Gastrocnemius medialis (tissue), 4 donors: Measurements from ENCODE around the gene TKTL2. TPM values are rescaled to one million over a fixed set of nuclear protein-coding genes. Genes with fewer than 3 reads are reported as not detected.

Source experiments
- ATAC-seq, 2 donors: fragments of 150-250 bp; one replicate each; pipeline ENCODE4 v1.9.1; 2016
- DNase-seq, 2 donors: peaks; one replicate each; pipeline ENCODE4 v3.0.0-alpha.2; 2019
- H3K27ac ChIP-seq, 4 donors: fragments of 200-600 bp; sonication (generic); 1 replicate in 1 of 4; 2 replicates in 3 of 4; pipeline ENCODE4 v1.5.1; 2016 to 2018; ENCODE audit warnings: mild to moderate bottlenecking in 2 of 4, moderate library complexity in 1 of 4
- H3K27me3 ChIP-seq, 3 donors: fragments of 200-600 bp; sonication (generic) in 2 of 3; 1 replicate in 1 of 3; 2 replicates in 2 of 3; pipeline versions ENCODE4 v1.5.1 to v1.6.0; 2016 to 2019; ENCODE audit warnings: mild to moderate bottlenecking in 1 of 3, moderate library complexity in 1 of 3
- H3K36me3 ChIP-seq, 2 donors: fragments of 200-600 bp; sonication (generic) in 1 of 2; one replicate each; pipeline ENCODE4 v1.5.1; 2017 to 2018
- H3K4me1 ChIP-seq, 2 donors: fragments of 200-600 bp; sonication (generic) in 1 of 2; one replicate each; pipeline ENCODE4 v1.5.1; 2016 to 2017; ENCODE audit warnings: mild to moderate bottlenecking in 2 of 2
- H3K4me3 ChIP-seq, 4 donors: fragments of 200-600 bp; sonication (generic) in 3 of 4; 1 replicate in 1 of 4; 2 replicates in 3 of 4; pipeline ENCODE4 v1.5.1; 2016 to 2019; ENCODE audit warnings: mild to moderate bottlenecking in 2 of 4
- H3K9me3 ChIP-seq, 3 donors: fragments of 200-600 bp; sonication (generic) in 2 of 3; 1 replicate in 1 of 3; 2 replicates in 2 of 3; pipeline ENCODE4 v1.5.1; 2016 to 2019
- POLR2A ChIP-seq, 2 donors: fragments of 450-650 bp; IDR thresholded peaks; one replicate each; pipeline ENCODE4 v1.6.1; 2017; ENCODE audit warnings: antibody characterized with exemption in 2 of 2, mild to moderate bottlenecking in 2 of 2, moderate library complexity in 2 of 2
- in situ Hi-C, 4 donors: fragments of 200-750 bp; cut with MboI; loops; one replicate each; pipeline versions ENCODE4 v1.15.0 to v1.8.0; 2017; ENCODE audit warnings: low sequenced_read_pairs in 4 of 4
- intact Hi-C: fragments of 100-400 bp; cut with DNase I; formaldehyde crosslinking; loops from one replicate; pipeline ENCODE4 v1.15.1; 2023; ENCODE audit warnings: low total_unique reads
- total RNA-seq, 4 donors: library from RNA; depleted of rRNA; stranded (reverse); fragments of >200 nt; gene quantifications; one replicate each; pipeline versions ENCODE4 v1.1.0 to v1.2.3, GENCODE V29; 2016
- TF ChIP-seq, protein P1 (sequence below), 5 experiments: fragments of 450-650 bp in 3 of 5; fragments of 200-600 bp in 2 of 5; sonication (generic) in 2 of 5; IDR thresholded peaks in 4 of 5; conservative IDR thresholded peaks in 1 of 5; 1 replicate in 4 of 5; 2 replicates in 1 of 5; pipeline ENCODE4 v1.5.1; 2016 to 2019; ENCODE audit warnings: antibody characterized with exemption in 5 of 5, mild to moderate bottlenecking in 3 of 5, moderate library complexity in 3 of 5

Gene TKTL2, protein sequence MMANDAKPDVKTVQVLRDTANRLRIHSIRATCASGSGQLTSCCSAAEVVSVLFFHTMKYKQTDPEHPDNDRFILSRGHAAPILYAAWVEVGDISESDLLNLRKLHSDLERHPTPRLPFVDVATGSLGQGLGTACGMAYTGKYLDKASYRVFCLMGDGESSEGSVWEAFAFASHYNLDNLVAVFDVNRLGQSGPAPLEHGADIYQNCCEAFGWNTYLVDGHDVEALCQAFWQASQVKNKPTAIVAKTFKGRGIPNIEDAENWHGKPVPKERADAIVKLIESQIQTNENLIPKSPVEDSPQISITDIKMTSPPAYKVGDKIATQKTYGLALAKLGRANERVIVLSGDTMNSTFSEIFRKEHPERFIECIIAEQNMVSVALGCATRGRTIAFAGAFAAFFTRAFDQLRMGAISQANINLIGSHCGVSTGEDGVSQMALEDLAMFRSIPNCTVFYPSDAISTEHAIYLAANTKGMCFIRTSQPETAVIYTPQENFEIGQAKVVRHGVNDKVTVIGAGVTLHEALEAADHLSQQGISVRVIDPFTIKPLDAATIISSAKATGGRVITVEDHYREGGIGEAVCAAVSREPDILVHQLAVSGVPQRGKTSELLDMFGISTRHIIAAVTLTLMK
- not detected for total RNA-seq

DNA sequence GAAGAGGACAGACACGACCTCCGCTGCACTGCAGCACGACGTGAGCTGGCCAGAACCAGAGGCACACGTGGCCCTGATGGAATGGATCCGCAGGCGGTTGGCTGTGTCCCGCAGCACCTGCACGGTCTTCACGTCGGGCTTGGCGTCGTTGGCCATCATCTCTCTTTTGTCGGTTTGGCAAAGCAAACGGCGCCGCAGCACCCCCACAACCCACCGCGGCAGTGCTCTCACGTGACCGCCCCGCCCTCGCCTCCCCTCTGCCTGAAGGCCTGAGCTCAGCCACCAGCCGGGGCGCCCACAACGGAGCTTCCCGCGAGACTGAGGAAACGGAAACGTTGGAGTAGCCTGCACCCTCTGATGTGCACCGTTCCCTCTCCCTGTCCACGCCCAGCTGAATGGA is at the start of gene TKTL2:
TKTL2 (minus strand) TSS at position 179 of the 400 bp plus-strand sequence; CDS start at position 159, 20 bp downstream.
- DNase-seq = no peak
- H3K27me3 ChIP-seq = no peaks in the 10 kb centered on the region

DNA sequence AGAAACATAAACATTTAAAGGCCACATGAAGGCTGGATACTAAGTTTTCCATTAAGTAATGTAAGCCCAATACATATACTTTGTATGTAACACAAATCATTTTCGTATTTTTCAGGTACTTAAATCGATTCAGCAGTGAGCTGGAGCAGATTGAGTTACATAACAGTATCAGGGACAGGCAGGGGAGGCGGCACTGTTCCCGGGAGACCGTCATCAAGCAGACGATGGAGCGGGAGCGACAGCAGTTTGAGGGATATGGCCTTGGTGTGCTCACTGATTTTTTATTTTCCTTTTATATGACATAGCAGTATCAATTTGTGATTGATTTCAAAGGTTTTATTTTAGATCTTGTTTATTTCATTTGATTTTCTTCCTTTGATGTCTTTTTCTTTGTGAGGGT is 41.6 kb upstream of the TKTL2 start:
- H3K4me3 ChIP-seq = no peak overlapping the region
- no peak for TF ChIP-seq POLR2A (IDR thresholded peaks at IDR 0.05)
- TF ChIP-seq, protein P1, sequence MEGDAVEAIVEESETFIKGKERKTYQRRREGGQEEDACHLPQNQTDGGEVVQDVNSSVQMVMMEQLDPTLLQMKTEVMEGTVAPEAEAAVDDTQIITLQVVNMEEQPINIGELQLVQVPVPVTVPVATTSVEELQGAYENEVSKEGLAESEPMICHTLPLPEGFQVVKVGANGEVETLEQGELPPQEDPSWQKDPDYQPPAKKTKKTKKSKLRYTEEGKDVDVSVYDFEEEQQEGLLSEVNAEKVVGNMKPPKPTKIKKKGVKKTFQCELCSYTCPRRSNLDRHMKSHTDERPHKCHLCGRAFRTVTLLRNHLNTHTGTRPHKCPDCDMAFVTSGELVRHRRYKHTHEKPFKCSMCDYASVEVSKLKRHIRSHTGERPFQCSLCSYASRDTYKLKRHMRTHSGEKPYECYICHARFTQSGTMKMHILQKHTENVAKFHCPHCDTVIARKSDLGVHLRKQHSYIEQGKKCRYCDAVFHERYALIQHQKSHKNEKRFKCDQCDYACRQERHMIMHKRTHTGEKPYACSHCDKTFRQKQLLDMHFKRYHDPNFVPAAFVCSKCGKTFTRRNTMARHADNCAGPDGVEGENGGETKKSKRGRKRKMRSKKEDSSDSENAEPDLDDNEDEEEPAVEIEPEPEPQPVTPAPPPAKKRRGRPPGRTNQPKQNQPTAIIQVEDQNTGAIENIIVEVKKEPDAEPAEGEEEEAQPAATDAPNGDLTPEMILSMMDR (IDR thresholded peaks at IDR 0.05 in 4 of 5, conservative IDR thresholded peaks at IDR 0.05 in 1 of 5) = no peak
- H3K27me3 ChIP-seq = no peaks in the 10 kb centered on the region
- H3K4me1 ChIP-seq = no peaks in the 10 kb centered on the region
- intact Hi-C loops (no loop called here), in situ Hi-C loops (loop anchor here in 1 of 4 donors (25.0 kb wide), 1 partner anchor 103 kb away; no protein-coding TSS in a partner anchor)
- no peak for ATAC-seq
- no peaks in the 10 kb centered on the region for H3K9me3 ChIP-seq
- H3K27ac ChIP-seq = no peak overlapping the region
- no peak for DNase-seq
- H3K36me3 ChIP-seq = peaks cover 0 to 31% of the 10 kb centered on the region in 2 donors

More for the DNA sequence above, at the start of gene TKTL2:
- ATAC-seq = no peak
- TF ChIP-seq POLR2A (IDR thresholded peaks at IDR 0.05) = no peak
- TF ChIP-seq, protein P1 (IDR thresholded peaks at IDR 0.05 in 4 of 5, conservative IDR thresholded peaks at IDR 0.05 in 1 of 5) = no peak
- no peaks in the 10 kb centered on the region for H3K4me1 ChIP-seq
- H3K4me3 ChIP-seq = no peak within 1 kb of the TSS
- H3K9me3 ChIP-seq = no peaks in the 10 kb centered on the region
- no peaks in the 10 kb centered on the region for H3K36me3 ChIP-seq
- H3K27ac ChIP-seq = no peak within 1 kb of the TSS
- in situ Hi-C loops (no loop called here), intact Hi-C loops (no loop called here)

DNA sequence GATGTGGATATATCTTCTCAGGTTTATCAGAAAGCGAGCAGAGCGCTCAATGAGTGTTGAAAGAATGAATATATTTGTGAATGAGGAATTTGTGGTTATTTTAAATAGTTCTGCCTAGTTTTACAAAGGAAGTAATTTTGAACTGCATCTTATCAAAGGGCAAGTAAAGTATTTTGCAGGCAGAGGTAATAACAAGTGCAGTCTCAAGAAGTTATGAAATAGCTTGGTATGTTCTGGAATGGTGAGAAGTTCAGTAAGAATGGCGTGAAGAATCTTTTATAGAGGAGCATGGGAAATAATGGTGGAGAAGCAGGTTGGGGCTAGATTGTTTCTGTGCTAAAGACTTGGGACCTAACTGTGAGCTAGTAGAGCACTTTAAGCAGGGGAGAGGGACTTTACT is 31.8 kb upstream of the TKTL2 start:
- peaks cover 0 to 11% of the 10 kb centered on the region in 2 donors for H3K36me3 ChIP-seq
- H3K9me3 ChIP-seq = no peaks in the 10 kb centered on the region
- H3K4me1 ChIP-seq = no peaks in the 10 kb centered on the region
- no peaks in the 10 kb centered on the region for H3K27me3 ChIP-seq
- TF ChIP-seq POLR2A (IDR thresholded peaks at IDR 0.05) = no peak
- TF ChIP-seq, protein P1 (IDR thresholded peaks at IDR 0.05 in 4 of 5, conservative IDR thresholded peaks at IDR 0.05 in 1 of 5) = no peak
- intact Hi-C loops = no loop called here
- in situ Hi-C loops = loop anchor here in 1 of 4 donors (25.0 kb wide), 1 partner anchor 93 kb away; no protein-coding TSS in a partner anchor
- no peak overlapping the region for H3K4me3 ChIP-seq
- H3K27ac ChIP-seq = no peak overlapping the region
- DNase-seq (no peak), ATAC-seq (no peak)

- intact Hi-C loops = no loop called here
- in situ Hi-C loops = loop anchor here in 1 of 4 donors (25.0 kb wide), 1 partner anchor 88 kb away; no protein-coding TSS in a partner anchor
- peaks cover 4 to 6% of the 10 kb centered on the region in 2 donors for H3K4me1 ChIP-seq
- TF ChIP-seq, protein P1 (IDR thresholded peaks at IDR 0.05 in 4 of 5, conservative IDR thresholded peaks at IDR 0.05 in 1 of 5) = no peak
- TF ChIP-seq POLR2A (IDR thresholded peaks at IDR 0.05) = no peak
- H3K9me3 ChIP-seq = no peaks in the 10 kb centered on the region
- no peaks in the 10 kb centered on the region for H3K36me3 ChIP-seq
- H3K4me3 ChIP-seq = no peak overlapping the region
- H3K27ac ChIP-seq = no peak overlapping the region
- ATAC-seq = no peak
- H3K27me3 ChIP-seq = no peaks in the 10 kb centered on the region
- no peak for DNase-seq
These were observed 27.0 kb upstream of the TKTL2 start for GRCh38 chr4:163500586-163500985.
